NB4 (cell line): ENCODE results near the gene RBM20.

Experiments
- CTCF ChIP-seq: IDR thresholded peaks from one replicate; pipeline ENCODE4 v1.5.1; 2012; ENCODE audit warnings: low read depth, low read length
- POLR2A ChIP-seq: IDR thresholded peaks from 2 replicates; pipeline ENCODE4 v1.6.1; 2011; ENCODE audit warnings: mild to moderate bottlenecking; ENCODE audit not compliant: insufficient read length; ENCODE audit errors: extremely low read depth

GRCh38 chr10:110742801-110743200 is 98.7 kb downstream of the RBM20 start:
- TF ChIP-seq CTCF (no peak), POLR2A (no peak)
